GM12878 (cell line): ENCODE results near the gene TEKT3. TPM values are rescaled to one million over a fixed set of nuclear protein-coding genes. Genes with fewer than 3 reads are reported as not detected.

Experiments used
- ATAC-seq: fragments of 200-7000 bp; cut with Tn5 transposase; 3 replicates; pipeline ENCODE4 v1.9.1; 2020; ENCODE audit warnings: mild to moderate bottlenecking, moderate library complexity
- BruUV-seq: library from RNA; stranded (reverse); fragments of 400-500 nt; replicated peaks from 2 replicates; lab custom pipeline; 2021; lab: Mats Ljungman, UMichigan
- CTCF ChIA-PET: fragments of 300-600 bp; sonication (Branson Sonifier 250); formaldehyde crosslinking; extraction: SDS; loops from one replicate; lab custom pipeline; 2021; ENCODE audit warnings: inconsistent platforms; lab: Yijun Ruan, JAX
- POLR2A ChIA-PET: fragments of 350-600 bp; formaldehyde crosslinking; extraction: SDS; loops from one replicate; lab custom pipeline; 2021; ENCODE audit warnings: inconsistent platforms; lab: Charles Lee
- RAD21 ChIA-PET: fragments of 300-600 bp; sonication (Branson Sonifier 250); formaldehyde crosslinking; loops from one replicate; lab custom pipeline; 2023; ENCODE audit warnings: antibody characterized with exemption; ENCODE audit not compliant: unreplicated experiment; lab: Charles Lee
- SMC1A ChIA-PET: fragments of 300-600 bp; sonication (Branson Sonifier 250); formaldehyde crosslinking; loops from one replicate; lab custom pipeline; 2023; ENCODE audit not compliant: unreplicated experiment, uncharacterized antibody; lab: Charles Lee
- DNase-seq: peaks from one replicate; pipeline ENCODE4 v3.0.0-alpha.2; 2011; ENCODE audit warnings: low read depth, low spot score
- FAIRE-seq: peaks from 3 replicates; lab custom pipeline; 2011; peaks lifted over from hg19 to GRCh38; lab: Jason Lieb, UNC
- H2AFZ ChIP-seq: 2 replicates; pipeline ENCODE4 v1.6.0; 2011; ENCODE audit warnings: low read depth, low read length, control low read depth; ENCODE audit not compliant: control insufficient read depth
- H3K27ac ChIP-seq: 2 replicates; pipeline ENCODE4 v1.5.1; 2011; ENCODE audit warnings: control low read depth; ENCODE audit not compliant: control insufficient read depth, insufficient read depth
- H3K27me3 ChIP-seq, 2 experiments: replicated peaks in 1 of 2; 2 replicates each; pipeline versions ENCODE4 v1.6.0 to v1.6.1; 2011; ENCODE audit warnings: low read length in 1 of 2; ENCODE audit not compliant: control insufficient read depth in 2 of 2, insufficient read depth in 2 of 2
- H3K36me3 ChIP-seq, 2 experiments: 2 replicates each; pipeline ENCODE4 v1.5.1; 2011; ENCODE audit warnings: low read length in 1 of 2; ENCODE audit not compliant: control insufficient read depth in 2 of 2, insufficient read depth in 2 of 2
- H3K4me1 ChIP-seq: 2 replicates; pipeline ENCODE4 v1.6.1; 2011; ENCODE audit warnings: mild to moderate bottlenecking, low read length, moderate library complexity, mixed read lengths; ENCODE audit not compliant: control insufficient read depth, insufficient read depth
- H3K4me2 ChIP-seq: 2 replicates; pipeline ENCODE4 v1.6.0; 2011; ENCODE audit warnings: control low read depth; ENCODE audit not compliant: control insufficient read depth, insufficient read depth
- H3K4me3 ChIP-seq: fragments of 200-600 bp; sonication (generic); 2 replicates; pipeline ENCODE4 v1.5.1; 2016
- H3K79me2 ChIP-seq: 2 replicates; pipeline ENCODE4 v1.6.0; 2011; ENCODE audit warnings: low read length; ENCODE audit not compliant: control insufficient read depth, insufficient read depth
- H3K9ac ChIP-seq: 2 replicates; pipeline ENCODE4 v1.8.0; 2011; ENCODE audit warnings: low read length, control low read depth, mixed read lengths; ENCODE audit not compliant: control insufficient read depth, insufficient read depth
- H3K9me3 ChIP-seq: replicated peaks from 3 replicates; pipeline ENCODE4 v1.5.1; 2011; ENCODE audit warnings: mild to moderate bottlenecking, low read length; ENCODE audit not compliant: control insufficient read depth, insufficient read depth
- H4K20me1 ChIP-seq: 2 replicates; pipeline ENCODE4 v1.6.0; 2011; ENCODE audit not compliant: control insufficient read depth, insufficient read depth
- BHLHE40 ChIP-seq, 2 experiments: fragments of 450-650 bp in 1 of 2; IDR thresholded peaks; 2 replicates each; pipeline ENCODE4 v1.6.1; 2011 to 2017; ENCODE audit warnings: low read depth in 2 of 2, borderline replicate concordance in 1 of 2, improper control_type of control experiment in 1 of 2, low read length in 1 of 2, mild to moderate bottlenecking in 1 of 2
- DPF2 ChIP-seq: fragments of 450-650 bp; IDR thresholded peaks from 2 replicates; pipeline ENCODE4 v1.6.1; 2017; ENCODE audit warnings: mild to moderate bottlenecking
- EED ChIP-seq: sonication (generic); IDR thresholded peaks from 2 replicates; pipeline ENCODE4 v1.6.1; 2016; ENCODE audit warnings: antibody characterized with exemption, low read depth
- EZH2 ChIP-seq: IDR thresholded peaks from 2 replicates; pipeline ENCODE4 v1.6.1; 2012; ENCODE audit warnings: low read depth, mild to moderate bottlenecking, control low read depth, inconsistent platforms, low read length, borderline replicate concordance; ENCODE audit not compliant: control insufficient read depth
- HCFC1 ChIP-seq: fragments of 150-350 bp; IDR thresholded peaks from 2 replicates; pipeline ENCODE4 v1.6.1; 2014; ENCODE audit warnings: low read length
- HDAC2 ChIP-seq: fragments of 200-600 bp; sonication (generic); IDR thresholded peaks from 2 replicates; pipeline ENCODE4 v1.6.1; 2017
- JUND ChIP-seq: IDR thresholded peaks from 2 replicates; pipeline ENCODE4 v1.6.1; 2012; ENCODE audit warnings: low read depth, mild to moderate bottlenecking, low read length, improper control_type of control experiment, moderate library complexity
- KDM1A ChIP-seq: fragments of 200-600 bp; sonication (generic); IDR thresholded peaks from 2 replicates; pipeline ENCODE4 v1.6.1; 2016; ENCODE audit warnings: borderline replicate concordance
- MXI1 ChIP-seq: fragments of 150-350 bp; IDR thresholded peaks from 2 replicates; pipeline ENCODE4 v1.6.1; 2011; ENCODE audit warnings: low read depth, mild to moderate bottlenecking, inconsistent platforms, low read length, improper control_type of control experiment
- NR2C1 ChIP-seq: fragments of 450-650 bp; IDR thresholded peaks from 2 replicates; pipeline ENCODE4 v1.6.1; 2017; ENCODE audit warnings: antibody characterized with exemption, mild to moderate bottlenecking, moderate library complexity
- NRF1 ChIP-seq: conservative IDR thresholded peaks from 2 replicates; pipeline ENCODE4 v1.6.1; 2011; ENCODE audit warnings: mild to moderate bottlenecking, low read depth, low read length, improper control_type of control experiment
- RB1 ChIP-seq: fragments of 450-650 bp; formaldehyde crosslinking; IDR thresholded peaks from 2 replicates; pipeline ENCODE4 v1.6.1; 2017; ENCODE audit warnings: mild to moderate bottlenecking, borderline replicate concordance
- SUPT20H ChIP-seq: IDR thresholded peaks from 2 replicates; pipeline ENCODE4 v1.6.1; 2011; ENCODE audit warnings: low read depth, mild to moderate bottlenecking, low read length, moderate library complexity, borderline replicate concordance; ENCODE audit not compliant: control insufficient read depth
- WGBS: methylation state at CpG from one replicate; pipeline ENCODE4 v1.1.6; 2016; ENCODE audit warnings: low lambda C conversion rate; ENCODE audit not compliant: insufficient replicate concordance, insufficient coverage; ENCODE audit errors: missing lambda C conversion rate; 5-methylcytosine and 5-hydroxymethylcytosine counted together
- in situ Hi-C: fragments of 300-500 bp; cut with MboI; formaldehyde crosslinking; loops from 9 replicates; pipeline ENCODE4 v1.14.3; 2018; ENCODE audit warnings: mixed read lengths
- intact Hi-C: fragments of 100-400 bp; cut with micrococcal nuclease; formaldehyde crosslinking; loops from one replicate; pipeline ENCODE4 v1.14.2; 2022; ENCODE audit not compliant: unreplicated experiment
- polyA plus RNA-seq, 11 experiments: library from polyadenylated mRNA; depleted of rRNA in 4 of 11; unstranded in 6 of 11; stranded (reverse) in 5 of 11; fragments of >200 nt; fragmentation: Nextera tagmentation in 4 of 11; fragmentation: Illumina TruSeq in 1 of 11; extraction: Ambion mirVana in 4 of 11; extraction: Trizol in 1 of 11; gene quantifications; 1 replicate in 1 of 11; 2 replicates in 10 of 11; pipeline versions ENCODE4 v1.2.1 to v1.2.3, GENCODE V29; 2011 to 2016; ENCODE audit warnings: inconsistent platforms in 2 of 11, missing spikeins in 2 of 11, low read depth in 1 of 11
- total RNA-seq, 4 experiments: library from RNA; depleted of rRNA in 3 of 4; stranded (reverse); fragments of >200 nt in 3 of 4; fragmentation: Illumina TruSeq in 1 of 4; extraction: Trizol in 1 of 4; gene quantifications; 2 replicates each; pipeline versions ENCODE4 v1.2.1 to v1.2.3, GENCODE V29; 2013 to 2021
- TF ChIP-seq, protein P1 (sequence below): IDR thresholded peaks from 2 replicates; pipeline ENCODE4 v1.6.1; 2012; ENCODE audit warnings: low read depth, low read length, improper control_type of control experiment
- TF ChIP-seq, protein P2 (sequence below): IDR thresholded peaks from 2 replicates; pipeline ENCODE4 v1.6.1; 2011; ENCODE audit warnings: mild to moderate bottlenecking, low read depth, low read length, moderate library complexity; ENCODE audit not compliant: insufficient replicate concordance

Gene TEKT3
- total and polyA plus RNA-seq, 10 of the 15 experiments (the other 5 are each of a cell fraction or from before 2014, with no cell fraction given): 0.15 TPM; not detected in 9

DNA sequence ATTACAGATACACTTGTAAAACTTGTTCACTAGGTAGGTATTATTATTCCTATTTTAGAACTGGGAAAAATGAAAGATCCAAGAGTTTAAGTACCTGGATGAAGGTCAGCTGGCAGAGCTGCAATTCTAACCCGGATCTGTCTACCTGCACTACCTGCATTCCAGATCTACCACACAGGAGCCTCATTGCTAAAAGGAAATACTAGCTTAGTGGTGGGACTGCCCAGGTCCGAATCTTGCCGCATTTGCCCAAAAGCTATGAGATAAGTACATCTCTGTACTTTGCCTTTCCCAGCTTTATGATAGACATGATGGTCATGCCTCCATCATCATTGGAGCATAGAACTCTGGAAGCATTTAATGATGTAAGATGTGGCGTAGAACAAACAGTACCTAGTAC is 36.8 kb upstream of the TEKT3 start (continued):
- TF ChIP-seq NR2C1 (no peak), HCFC1 (no peak)
- TF ChIP-seq, protein P1, sequence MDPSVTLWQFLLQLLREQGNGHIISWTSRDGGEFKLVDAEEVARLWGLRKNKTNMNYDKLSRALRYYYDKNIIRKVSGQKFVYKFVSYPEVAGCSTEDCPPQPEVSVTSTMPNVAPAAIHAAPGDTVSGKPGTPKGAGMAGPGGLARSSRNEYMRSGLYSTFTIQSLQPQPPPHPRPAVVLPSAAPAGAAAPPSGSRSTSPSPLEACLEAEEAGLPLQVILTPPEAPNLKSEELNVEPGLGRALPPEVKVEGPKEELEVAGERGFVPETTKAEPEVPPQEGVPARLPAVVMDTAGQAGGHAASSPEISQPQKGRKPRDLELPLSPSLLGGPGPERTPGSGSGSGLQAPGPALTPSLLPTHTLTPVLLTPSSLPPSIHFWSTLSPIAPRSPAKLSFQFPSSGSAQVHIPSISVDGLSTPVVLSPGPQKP: no peak

DNA sequence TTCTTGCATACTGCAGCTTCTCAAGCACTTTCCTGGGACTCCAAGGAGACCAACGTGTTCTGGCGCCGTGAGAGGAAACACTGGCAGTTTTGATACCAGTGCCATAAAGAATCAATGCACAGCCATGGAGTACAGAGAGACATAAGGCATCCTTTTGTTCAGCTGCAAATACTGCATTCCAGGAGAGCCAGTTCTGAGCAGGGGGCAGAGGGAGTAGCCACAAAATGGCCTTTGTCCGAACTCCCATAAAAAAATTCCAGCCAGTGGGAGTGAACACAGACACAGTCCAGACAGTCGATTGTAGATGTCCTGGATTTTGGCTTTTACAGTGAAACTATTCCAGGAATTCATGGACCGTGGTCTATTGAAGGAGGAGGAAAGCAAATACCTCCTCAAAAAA is 36.2 kb upstream of the TEKT3 start:
- 44% methylated on average over 6 of the region's 6 CpGs for WGBS
- RAD21 ChIA-PET: no interaction called here
- no peak overlapping the region for H3K9ac ChIP-seq
- H3K79me2 ChIP-seq: no peaks in the 10 kb centered on the region
- TF ChIP-seq MXI1 (no peak), NRF1 (no peak), DPF2 (no peak), BHLHE40 (IDR thresholded peaks at IDR 0.05; ENCODE audit: borderline replicate concordance in 1 of 2, low read depth in 2 of 2, low read length in 1 of 2) (no peak), SUPT20H (no peak), JUND (no peak), KDM1A (no peak), RB1 (no peak), HDAC2 (no peak), EED (no peak), EZH2 (no peak)
- TF ChIP-seq, protein P2, sequence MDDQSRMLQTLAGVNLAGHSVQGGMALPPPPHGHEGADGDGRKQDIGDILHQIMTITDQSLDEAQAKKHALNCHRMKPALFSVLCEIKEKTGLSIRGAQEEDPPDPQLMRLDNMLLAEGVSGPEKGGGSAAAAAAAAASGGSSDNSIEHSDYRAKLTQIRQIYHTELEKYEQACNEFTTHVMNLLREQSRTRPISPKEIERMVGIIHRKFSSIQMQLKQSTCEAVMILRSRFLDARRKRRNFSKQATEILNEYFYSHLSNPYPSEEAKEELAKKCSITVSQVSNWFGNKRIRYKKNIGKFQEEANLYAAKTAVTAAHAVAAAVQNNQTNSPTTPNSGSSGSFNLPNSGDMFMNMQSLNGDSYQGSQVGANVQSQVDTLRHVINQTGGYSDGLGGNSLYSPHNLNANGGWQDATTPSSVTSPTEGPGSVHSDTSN: no peak
- TF ChIP-seq, all 136 proteins: peak for 0
- no peaks in the 10 kb centered on the region for H3K27me3 ChIP-seq
- no peaks in the 10 kb centered on the region for H3K4me1 ChIP-seq
- no peak for FAIRE-seq
- BruUV-seq: no TSS peak
- no peak for ATAC-seq
- no peak overlapping the region for H3K4me2 ChIP-seq
- H3K4me3 ChIP-seq: no peak overlapping the region
- no peaks in the 10 kb centered on the region for H3K9me3 ChIP-seq
- no peaks in the 10 kb centered on the region for H4K20me1 ChIP-seq
- ChIA-PET CTCF (no interaction called here), POLR2A (no interaction called here), SMC1A (no interaction called here)
- no peak for DNase-seq
- H3K27ac ChIP-seq: no peak overlapping the region
- intact Hi-C loops (no loop called here), in situ Hi-C loops (no loop called here)
- H2AFZ ChIP-seq: no peak overlapping the region
- no peaks in the 10 kb centered on the region for H3K36me3 ChIP-seq
